Measurements from ENCODE around the gene WDR74. TPM values are rescaled to one million over a fixed set of nuclear protein-coding genes. Genes with fewer than 3 reads are reported as not detected.
"Not testable (repeated sequence)": the region's sequence is repeated elsewhere in the genome, so short reads cannot be mapped to it uniquely, and the experiment has no call there.

WDR74 gene
- total RNA-seq, 2 experiments from 2014 or later = 66.0 to 66.9 TPM

- peaks cover 18% of the 10 kb centered on the region for H3K36me3 Mint-ChIP-seq (ENCODE audit: low read depth)
- not testable (repeated sequence) for H3K4me3 Mint-ChIP-seq; H3K27ac Mint-ChIP-seq; H3K27me3 Mint-ChIP-seq (ENCODE audit: low read depth); H3K9me3 Mint-ChIP-seq (ENCODE audit: insufficient read depth)
- DNase-seq (peak; percentile 86), ATAC-seq (peak; percentile 25)
- ChIA-PET POLR2A (interaction anchor here (0.6 to 9.7 kb wide), 92 partner anchors 8 to 1905 kb away, joined by 3 to 507 read pairs (median 5); partner anchors contain the start of genes B3GAT3, BSCL2, C11orf98 and CSKMT), CTCF (interaction anchor here (0.8 to 3.4 kb wide), 9 partner anchors 9 to 167 kb away, joined by 3 to 30 read pairs (median 4); partner anchors contain the start of genes SLC3A2, STX5 and TMEM179B)
- peaks cover 23% of the 10 kb centered on the region for H3K4me1 Mint-ChIP-seq (ENCODE audit: low read depth)
Measured at GRCh38 chr11:62840721-62841360, 1.5 kb upstream of the WDR74 start.

GRCh38 chr11:62835336-62835735 is 4.1 kb downstream of the WDR74 start:
- no peak for DNase-seq
- H3K27me3 Mint-ChIP-seq (ENCODE audit: low read depth) = no peaks in the 10 kb centered on the region
- no peak overlapping the region for H3K4me3 Mint-ChIP-seq
- peaks cover 45% of the 10 kb centered on the region for H3K36me3 Mint-ChIP-seq (ENCODE audit: low read depth)
- CTCF ChIA-PET = interaction anchor here (3.3 kb wide), 1 partner anchor 49 kb away, joined by 12 read pairs; the partner anchor contains the start of gene TMEM179B
- ATAC-seq = no peak
- peaks cover 48% of the 10 kb centered on the region for H3K4me1 Mint-ChIP-seq (ENCODE audit: low read depth)
- H3K9me3 Mint-ChIP-seq (ENCODE audit: insufficient read depth) = no peaks in the 10 kb centered on the region
- POLR2A ChIA-PET = interaction anchor here (0.9 to 1.2 kb wide), 3 partner anchors 19 to 1473 kb away, joined by 3 to 4 read pairs (median 3); no protein-coding TSS in a partner anchor
- no peak overlapping the region for H3K27ac Mint-ChIP-seq

- peaks cover 42% of the 10 kb centered on the region for H3K4me1 Mint-ChIP-seq (ENCODE audit: low read depth)
- peaks cover 39% of the 10 kb centered on the region for H3K36me3 Mint-ChIP-seq (ENCODE audit: low read depth)
- POLR2A ChIA-PET = interaction anchor here (0.9 to 3.1 kb wide), 15 partner anchors 8 to 160 kb away, joined by 3 to 93 read pairs (median 5); partner anchors contain the start of genes HNRNPUL2, LBHD1, TAF6L and TMEM179B
- no peak for DNase-seq
- no peaks in the 10 kb centered on the region for H3K27me3 Mint-ChIP-seq (ENCODE audit: low read depth)
- CTCF ChIA-PET = interaction anchor here (0.6 to 2.4 kb wide), 3 partner anchors 8 to 48 kb away, joined by 3 to 32 read pairs (median 6); partner anchors contain the start of genes SLC3A2 and TMEM179B
- ATAC-seq = no peak
- H3K9me3 Mint-ChIP-seq (ENCODE audit: insufficient read depth) = no peaks in the 10 kb centered on the region
- peak within 1 kb of the TSS; percentile 92 for H3K4me3 Mint-ChIP-seq
- peak within 1 kb of the TSS; percentile 98 for H3K27ac Mint-ChIP-seq
Measured at GRCh38 chr11:62832336-62833234, 6.8 kb downstream of the WDR74 start, which contains the start of gene TEX54. Gene TEX54 (minus strand): TSS chr11:62832841.

GRCh38 chr11:62831520-62832335 is 7.7 kb downstream of the WDR74 start, which contains the start of gene STX5:
Gene STX5 (minus strand): TSS chr11:62832051. CDS start chr11:62831243, 808 bp downstream.
- POLR2A ChIA-PET = interaction anchor here (0.6 to 3.1 kb wide), 24 partner anchors 8 to 1949 kb away, joined by 3 to 93 read pairs (median 5); partner anchors contain the start of genes CSKMT, HNRNPUL2, LBHD1 and TAF6L
- peak within 1 kb of the TSS; percentile 92 for H3K4me3 Mint-ChIP-seq

GRCh38 chr11:62830904-62831519 is 8.4 kb downstream of the WDR74 start:
- H3K4me3 Mint-ChIP-seq = peak overlapping the region; percentile 92
- ATAC-seq = no peak
- no peaks in the 10 kb centered on the region for H3K27me3 Mint-ChIP-seq (ENCODE audit: low read depth)
- peaks cover 35% of the 10 kb centered on the region for H3K4me1 Mint-ChIP-seq (ENCODE audit: low read depth)
- ChIA-PET POLR2A (interaction anchor here (0.6 to 5.8 kb wide), 20 partner anchors 7 to 165 kb away, joined by 3 to 93 read pairs (median 5); partner anchors contain the start of genes CSKMT, HNRNPUL2, LBHD1 and TAF6L), CTCF (interaction anchor here (0.6 to 2.4 kb wide), 6 partner anchors 10 to 848 kb away, joined by 3 to 32 read pairs (median 5); partner anchors contain the start of genes NXF1 and TMEM179B)
- no peaks in the 10 kb centered on the region for H3K9me3 Mint-ChIP-seq (ENCODE audit: insufficient read depth)
- peak; percentile 38 for DNase-seq
- H3K36me3 Mint-ChIP-seq (ENCODE audit: low read depth) = peaks cover 41% of the 10 kb centered on the region
- peak overlapping the region; percentile 98 for H3K27ac Mint-ChIP-seq

More at GRCh38 chr11:62831520-62832335, 7.7 kb downstream of the WDR74 start, which contains the start of gene STX5:
- Mint-ChIP-seq H3K27ac (peak within 1 kb of the TSS; percentile 98), H3K4me1 (ENCODE audit: low read depth) (peaks cover 39% of the 10 kb centered on the region), H3K9me3 (ENCODE audit: insufficient read depth) (no peaks in the 10 kb centered on the region), H3K36me3 (ENCODE audit: low read depth) (peaks cover 45% of the 10 kb centered on the region), H3K27me3 (ENCODE audit: low read depth) (no peaks in the 10 kb centered on the region)
- ATAC-seq (peak; percentile 91), DNase-seq (peak; percentile 100)
- CTCF ChIA-PET = interaction anchor here (0.6 to 2.4 kb wide), 9 partner anchors 9 to 848 kb away, joined by 3 to 32 read pairs (median 3); partner anchors contain the start of genes NXF1, SLC3A2 and TMEM179B

- H3K27me3 Mint-ChIP-seq (ENCODE audit: low read depth); H3K9me3 Mint-ChIP-seq (ENCODE audit: insufficient read depth); H3K4me3 Mint-ChIP-seq; ATAC-seq; DNase-seq; H3K27ac Mint-ChIP-seq: not testable (repeated sequence)
- H3K4me1 Mint-ChIP-seq (ENCODE audit: low read depth) = peaks cover 39% of the 10 kb centered on the region
- ChIA-PET CTCF (interaction anchor here (1.1 to 1.8 kb wide), 4 partner anchors 34 to 42 kb away, joined by 3 to 12 read pairs (median 6); partner anchors contain the start of gene TMEM179B), POLR2A (interaction anchor here (0.9 to 5.8 kb wide), 3 partner anchors 12 to 27 kb away, joined by 3 to 47 read pairs (median 13); partner anchors contain the start of genes NXF1 and WDR74)
- peaks cover 45% of the 10 kb centered on the region for H3K36me3 Mint-ChIP-seq (ENCODE audit: low read depth)
Measured at GRCh38 chr11:62828130-62828529, 11.3 kb downstream of the WDR74 start.

GRCh38 chr11:62823677-62824076 is 15.7 kb downstream of the WDR74 start:
- ChIA-PET CTCF (interaction anchor here (1.4 to 2.6 kb wide), 2 partner anchors 18 to 37 kb away, joined by 5 to 14 read pairs; partner anchors contain the start of gene TMEM179B), POLR2A (interaction anchor here (1.4 to 1.9 kb wide), 3 partner anchors 8 to 32 kb away, joined by 3 to 18 read pairs (median 8); partner anchors contain the start of gene STX5)
- no peaks in the 10 kb centered on the region for H3K27me3 Mint-ChIP-seq (ENCODE audit: low read depth)
- no peak overlapping the region for H3K4me3 Mint-ChIP-seq
- DNase-seq = no peak
- H3K4me1 Mint-ChIP-seq (ENCODE audit: low read depth) = peaks cover 19% of the 10 kb centered on the region
- no peaks in the 10 kb centered on the region for H3K9me3 Mint-ChIP-seq (ENCODE audit: insufficient read depth)
- ATAC-seq = no peak
- peak overlapping the region; percentile 32 for H3K27ac Mint-ChIP-seq
- H3K36me3 Mint-ChIP-seq (ENCODE audit: low read depth) = peaks cover 54% of the 10 kb centered on the region

- Mint-ChIP-seq H3K27ac (no peak overlapping the region), H3K9me3 (ENCODE audit: insufficient read depth) (no peaks in the 10 kb centered on the region), H3K36me3 (ENCODE audit: low read depth) (peaks cover 20% of the 10 kb centered on the region), H3K4me3 (no peak overlapping the region), H3K27me3 (ENCODE audit: low read depth) (no peaks in the 10 kb centered on the region), H3K4me1 (ENCODE audit: low read depth) (peaks cover 1% of the 10 kb centered on the region)
- CTCF ChIA-PET = interaction anchor here (1.4 kb wide), 1 partner anchor 11 kb away, joined by 6 read pairs; no protein-coding TSS in a partner anchor
- ATAC-seq (no peak), DNase-seq (no peak)
- POLR2A ChIA-PET = interaction anchor here (1.4 to 1.7 kb wide), 2 partner anchors 11 to 15 kb away, joined by 3 to 9 read pairs; partner anchors contain the start of gene STX5
Measured at GRCh38 chr11:62817129-62817528, 22.3 kb downstream of the WDR74 start.

- no peak overlapping the region for H3K27ac Mint-ChIP-seq
- POLR2A ChIA-PET = interaction anchor here (0.7 to 1.7 kb wide), 5 partner anchors 10 to 89 kb away, joined by 3 to 9 read pairs (median 3); partner anchors contain the start of genes HNRNPUL2, STX5, WDR74 and ZBTB3
Measured at GRCh38 chr11:62816557-62816956, 22.8 kb downstream of the WDR74 start.

More at GRCh38 chr11:62816557-62816956, 22.8 kb downstream of the WDR74 start:
- DNase-seq = no peak
- CTCF ChIA-PET = interaction anchor here (0.7 to 1.9 kb wide), 3 partner anchors 10 to 30 kb away, joined by 3 to 7 read pairs (median 6); partner anchors contain the start of genes NXF1 and TMEM179B
- Mint-ChIP-seq H3K27me3 (ENCODE audit: low read depth) (no peaks in the 10 kb centered on the region), H3K4me1 (ENCODE audit: low read depth) (peaks cover 1% of the 10 kb centered on the region), H3K36me3 (ENCODE audit: low read depth) (peaks cover 20% of the 10 kb centered on the region), H3K9me3 (ENCODE audit: insufficient read depth) (no peaks in the 10 kb centered on the region), H3K4me3 (no peak overlapping the region)
- ATAC-seq = no peak

Measured in activated CD8-positive, alpha-beta T cell treated with anti-CD3 and anti-CD28 coated beads, Interleukin-2, amount 10 ng/mL, durations not matched to agents 7 days and 5 days (primary cell).